SK-N-SH treated with all-trans-retinoic acid at 6 μM for 48 hours (cell line): ENCODE data around the gene KRT1.

Experiments used
- BACH2 ChIP-seq: fragments of 250-450 bp; sonication (Bioruptor Pico); IDR thresholded peaks from 2 replicates; pipeline ENCODE4 v1.9.0; 2021; ENCODE audit warnings: mild to moderate bottlenecking, borderline replicate concordance
- CREB5 ChIP-seq: fragments of 250-450 bp; sonication (Bioruptor Pico); IDR thresholded peaks from 2 replicates; pipeline ENCODE4 v1.5.1; 2020; ENCODE audit warnings: low read depth, mild to moderate bottlenecking, moderate library complexity
- GLIS3 ChIP-seq: fragments of 250-450 bp; sonication (Bioruptor Pico); IDR thresholded peaks from 2 replicates; pipeline ENCODE4 v1.5.0; 2020; ENCODE audit warnings: mild to moderate bottlenecking, moderate library complexity
- RARB ChIP-seq: fragments of 250-450 bp; sonication (Bioruptor Pico); IDR thresholded peaks from 2 replicates; pipeline ENCODE4 v1.8.0; 2021; ENCODE audit warnings: mild to moderate bottlenecking, moderate library complexity
- SNAI2 ChIP-seq: fragments of 250-450 bp; sonication (Bioruptor Pico); IDR thresholded peaks from 2 replicates; pipeline ENCODE4 v1.5.0; 2020; ENCODE audit warnings: mild to moderate bottlenecking, moderate library complexity
- TCF4 ChIP-seq: fragments of 250-450 bp; sonication (Bioruptor Pico); IDR thresholded peaks from 2 replicates; pipeline ENCODE4 v1.8.0; 2021; ENCODE audit warnings: mild to moderate bottlenecking, moderate library complexity, borderline replicate concordance
- TOX ChIP-seq: fragments of 250-450 bp; sonication (Bioruptor Pico); IDR thresholded peaks from 2 replicates; pipeline ENCODE4 v1.8.0; 2021; ENCODE audit warnings: mild to moderate bottlenecking, moderate library complexity, borderline replicate concordance
- ZC3H10 ChIP-seq: fragments of 250-450 bp; sonication (Bioruptor Pico); IDR thresholded peaks from 2 replicates; pipeline ENCODE4 v1.5.1; 2021; ENCODE audit warnings: mild to moderate bottlenecking, moderate library complexity
- ZFP3 ChIP-seq: fragments of 250-450 bp; sonication (Bioruptor Pico); IDR thresholded peaks from 2 replicates; pipeline ENCODE4 v1.5.0; 2020; ENCODE audit warnings: mild to moderate bottlenecking, moderate library complexity
- ZFP30 ChIP-seq: fragments of 450-650 bp; formaldehyde crosslinking; IDR thresholded peaks from 2 replicates; pipeline ENCODE4 v1.5.0; 2022; ENCODE audit warnings: mild to moderate bottlenecking, moderate library complexity
- ZNF8 ChIP-seq: fragments of 450-650 bp; formaldehyde crosslinking; IDR thresholded peaks from 2 replicates; pipeline ENCODE4 v1.5.0; 2020; ENCODE audit warnings: mild to moderate bottlenecking, moderate library complexity
- TF ChIP-seq, protein P1 (sequence below): fragments of 250-450 bp; sonication (Bioruptor Pico); IDR thresholded peaks from 2 replicates; pipeline ENCODE4 v1.5.1; 2021; ENCODE audit warnings: mild to moderate bottlenecking, moderate library complexity
- TF ChIP-seq, protein P2 (sequence below): fragments of 250-450 bp; sonication (Bioruptor Pico); IDR thresholded peaks from 2 replicates; pipeline ENCODE4 v1.8.0; 2020; ENCODE audit warnings: mild to moderate bottlenecking, moderate library complexity, borderline replicate concordance

- no peak for TF ChIP-seq ZC3H10 (CRISPR knock-in tag)
- TF ChIP-seq ZFP30 (CRISPR knock-in tag), result no peak
- TF ChIP-seq TCF4 (CRISPR knock-in tag), result no peak
- TF ChIP-seq, protein P1, sequence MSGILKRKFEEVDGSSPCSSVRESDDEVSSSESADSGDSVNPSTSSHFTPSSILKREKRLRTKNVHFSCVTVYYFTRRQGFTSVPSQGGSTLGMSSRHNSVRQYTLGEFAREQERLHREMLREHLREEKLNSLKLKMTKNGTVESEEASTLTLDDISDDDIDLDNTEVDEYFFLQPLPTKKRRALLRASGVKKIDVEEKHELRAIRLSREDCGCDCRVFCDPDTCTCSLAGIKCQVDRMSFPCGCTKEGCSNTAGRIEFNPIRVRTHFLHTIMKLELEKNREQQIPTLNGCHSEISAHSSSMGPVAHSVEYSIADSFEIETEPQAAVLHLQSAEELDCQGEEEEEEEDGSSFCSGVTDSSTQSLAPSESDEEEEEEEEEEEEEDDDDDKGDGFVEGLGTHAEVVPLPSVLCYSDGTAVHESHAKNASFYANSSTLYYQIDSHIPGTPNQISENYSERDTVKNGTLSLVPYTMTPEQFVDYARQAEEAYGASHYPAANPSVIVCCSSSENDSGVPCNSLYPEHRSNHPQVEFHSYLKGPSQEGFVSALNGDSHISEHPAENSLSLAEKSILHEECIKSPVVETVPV (CRISPR knock-in tag), result no peak
- TF ChIP-seq ZNF8 (CRISPR knock-in tag), result no peak
- no peak for TF ChIP-seq SNAI2 (CRISPR knock-in tag)
- TF ChIP-seq RARB, result no peak
- no peak for TF ChIP-seq CREB5
- TF ChIP-seq, protein P2, sequence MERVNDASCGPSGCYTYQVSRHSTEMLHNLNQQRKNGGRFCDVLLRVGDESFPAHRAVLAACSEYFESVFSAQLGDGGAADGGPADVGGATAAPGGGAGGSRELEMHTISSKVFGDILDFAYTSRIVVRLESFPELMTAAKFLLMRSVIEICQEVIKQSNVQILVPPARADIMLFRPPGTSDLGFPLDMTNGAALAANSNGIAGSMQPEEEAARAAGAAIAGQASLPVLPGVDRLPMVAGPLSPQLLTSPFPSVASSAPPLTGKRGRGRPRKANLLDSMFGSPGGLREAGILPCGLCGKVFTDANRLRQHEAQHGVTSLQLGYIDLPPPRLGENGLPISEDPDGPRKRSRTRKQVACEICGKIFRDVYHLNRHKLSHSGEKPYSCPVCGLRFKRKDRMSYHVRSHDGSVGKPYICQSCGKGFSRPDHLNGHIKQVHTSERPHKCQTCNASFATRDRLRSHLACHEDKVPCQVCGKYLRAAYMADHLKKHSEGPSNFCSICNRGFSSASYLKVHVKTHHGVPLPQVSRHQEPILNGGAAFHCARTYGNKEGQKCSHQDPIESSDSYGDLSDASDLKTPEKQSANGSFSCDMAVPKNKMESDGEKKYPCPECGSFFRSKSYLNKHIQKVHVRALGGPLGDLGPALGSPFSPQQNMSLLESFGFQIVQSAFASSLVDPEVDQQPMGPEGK (CRISPR knock-in tag), result no peak
- TF ChIP-seq BACH2 (CRISPR knock-in tag), result no peak
- TF ChIP-seq GLIS3, result no peak
- no peak for TF ChIP-seq TOX (CRISPR knock-in tag)
- TF ChIP-seq ZFP3, result no peak
Measured at GRCh38 chr12:52659395-52659794, 20.8 kb downstream of the KRT1 start.
